ENCODE results near the gene FOXJ3.
A peak's percentile ranks its signal among the peaks of the same experiment; 100 is the strongest.

FOXJ3 gene

GRCh38 chr1:42333662-42334239, 1.3 kb downstream of the FOXJ3 start:
- DNase-seq: peak; percentile 29

- DNase-seq: no peak
Observed at GRCh38 chr1:42332877-42333276, 2.2 kb downstream of the FOXJ3 start.

- DNase-seq: no peak
Observed at GRCh38 chr1:42330215-42330614, 4.8 kb downstream of the FOXJ3 start.

GRCh38 chr1:42328916-42329496, 6.0 kb downstream of the FOXJ3 start:
- DNase-seq: no peak

- DNase-seq: no peak
Observed at GRCh38 chr1:42328047-42328625, 6.9 kb downstream of the FOXJ3 start.

- DNase-seq: no peak
Observed at GRCh38 chr1:42325014-42325402, 10.0 kb downstream of the FOXJ3 start.

GRCh38 chr1:42324398-42325013, 10.5 kb downstream of the FOXJ3 start:
- peak; percentile 51 for DNase-seq

- DNase-seq: no peak
Observed at GRCh38 chr1:42323551-42323950, 11.5 kb downstream of the FOXJ3 start.

- no peak for DNase-seq
Observed at GRCh38 chr1:42322577-42322976, 12.5 kb downstream of the FOXJ3 start.

GRCh38 chr1:42321731-42322130, 13.3 kb downstream of the FOXJ3 start:
- DNase-seq: no peak

- no peak for DNase-seq
Observed at GRCh38 chr1:42320708-42321107, 14.3 kb downstream of the FOXJ3 start.

- DNase-seq: no peak
Observed at GRCh38 chr1:42319871-42320484, 15.1 kb downstream of the FOXJ3 start.

GRCh38 chr1:42319128-42319851, 15.7 kb downstream of the FOXJ3 start:
- no peak for DNase-seq

GRCh38 chr1:42318601-42319000, 16.4 kb downstream of the FOXJ3 start:
- no peak for DNase-seq

- DNase-seq: no peak
Observed at GRCh38 chr1:42317308-42317707, 17.7 kb downstream of the FOXJ3 start.

- no peak for DNase-seq
Observed at GRCh38 chr1:42316292-42316691, 18.7 kb downstream of the FOXJ3 start.

- no peak for DNase-seq
Observed at GRCh38 chr1:42315500-42315899, 19.5 kb downstream of the FOXJ3 start.

- no peak for DNase-seq
Observed at GRCh38 chr1:42313970-42314369, 21.1 kb downstream of the FOXJ3 start.

- no peak for DNase-seq
Observed at GRCh38 chr1:42312576-42313212, 22.3 kb downstream of the FOXJ3 start.

- DNase-seq: no peak
Observed at GRCh38 chr1:42311897-42312296, 23.1 kb downstream of the FOXJ3 start.

- DNase-seq: peak; percentile 23
Observed at GRCh38 chr1:42311138-42311537, 23.9 kb downstream of the FOXJ3 start.

- no peak for DNase-seq
Observed at GRCh38 chr1:42306977-42307376, 28.1 kb downstream of the FOXJ3 start.

GRCh38 chr1:42305639-42306038, 29.4 kb downstream of the FOXJ3 start:
- DNase-seq: no peak
